ENCODE data around the gene FLT3LG.
"Not testable (repeated sequence)": the region's sequence is repeated elsewhere in the genome, so short reads cannot be mapped to it uniquely, and the experiment has no call there.

The FLT3LG gene

GRCh38 chr19:49463960-49464740, 9.9 kb upstream of the FLT3LG start:
- DNase-seq: no peak

GRCh38 chr19:49465371-49465770, 8.6 kb upstream of the FLT3LG start:
- no peak for DNase-seq

- DNase-seq: no peak
Observed at GRCh38 chr19:49468199-49468598, 5.8 kb upstream of the FLT3LG start.

GRCh38 chr19:49468746-49469447, 5.1 kb upstream of the FLT3LG start:
- no peak for DNase-seq

GRCh38 chr19:49469828-49470614, 4.0 kb upstream of the FLT3LG start:
- DNase-seq: no peak

- DNase-seq: no peak
Observed at GRCh38 chr19:49470615-49470978, 3.4 kb upstream of the FLT3LG start.

GRCh38 chr19:49472936-49473335, 1.1 kb upstream of the FLT3LG start:
- DNase-seq: no peak

GRCh38 chr19:49473501-49473867, 531 bp upstream of the FLT3LG start:
- not testable (repeated sequence) for DNase-seq

- DNase-seq: no peak
Observed at GRCh38 chr19:49474542-49474924, 518 bp downstream of the FLT3LG start.

- DNase-seq: no peak
Observed at GRCh38 chr19:49475191-49475917, 1.3 kb downstream of the FLT3LG start.

GRCh38 chr19:49475995-49476880, 2.2 kb downstream of the FLT3LG start:
- DNase-seq: peak; percentile 29

- DNase-seq: no peak
Observed at GRCh38 chr19:49479975-49480628, 6.1 kb downstream of the FLT3LG start.

- DNase-seq: no peak
Observed at GRCh38 chr19:49481020-49481683, 7.1 kb downstream of the FLT3LG start.

GRCh38 chr19:49486232-49486631, 12.2 kb downstream of the FLT3LG start:
- no peak for DNase-seq

- no peak for DNase-seq
Observed at GRCh38 chr19:49486710-49487276, 12.8 kb downstream of the FLT3LG start.

GRCh38 chr19:49487277-49488045, 13.4 kb downstream of the FLT3LG start, which contains the start of gene RPL13A:
TSS of gene RPL13A (plus strand) at chr19:49487608. CDS start at chr19:49487630, 22 bp downstream.
- peak; percentile 95 for DNase-seq

GRCh38 chr19:49488046-49488862, 14.2 kb downstream of the FLT3LG start:
- DNase-seq: no peak

GRCh38 chr19:49488863-49489537, 15.0 kb downstream of the FLT3LG start:
- no peak for DNase-seq

Data from NCI-H526 treated with DMSO at 0.1 percent for 48 hours (cell line).